ENCODE results near the gene MATN4.

DNA sequence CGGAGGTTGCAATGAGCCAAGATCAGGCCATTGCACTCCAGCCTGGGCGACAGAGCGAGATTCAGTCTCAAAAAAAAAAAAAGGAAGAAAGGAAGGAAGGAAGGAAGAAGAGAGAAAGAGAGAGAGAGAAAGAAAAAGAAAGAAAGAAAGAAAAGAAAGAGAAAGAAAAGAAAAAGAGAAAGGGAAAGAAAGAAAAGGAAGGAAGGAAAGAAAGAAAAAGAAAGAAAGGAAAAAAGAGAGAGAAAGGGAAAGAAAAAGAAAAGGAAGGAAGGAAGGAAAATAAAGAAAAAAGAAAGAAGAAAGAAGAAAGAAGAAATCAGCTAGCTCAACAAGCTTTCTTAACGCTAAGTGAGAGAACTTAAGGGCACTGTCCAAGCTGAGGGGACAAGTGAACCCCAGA is 7.6 kb upstream of the MATN4 start:
- TF ChIP-seq YY1 (IDR thresholded peaks at IDR 0.05; ENCODE audit: insufficient read depth, insufficient read length) = no peak
- no peak for TF ChIP-seq SUZ12 (IDR thresholded peaks at IDR 0.05; ENCODE audit: extremely low read depth, insufficient read depth, insufficient read length)
- no peak for TF ChIP-seq ZNF274 (IDR thresholded peaks at IDR 0.05; ENCODE audit: low read depth, low read length)

All from NT2/D1 (cell line).